ENCODE results near the gene PPP1R18. TPM values are rescaled to one million over a fixed set of nuclear protein-coding genes. Genes with fewer than 3 reads are reported as not detected.

Gene PPP1R18
- total and polyA plus RNA-seq, 2 experiments from 2014 or later, result 67.8 to 108 TPM

DNA sequence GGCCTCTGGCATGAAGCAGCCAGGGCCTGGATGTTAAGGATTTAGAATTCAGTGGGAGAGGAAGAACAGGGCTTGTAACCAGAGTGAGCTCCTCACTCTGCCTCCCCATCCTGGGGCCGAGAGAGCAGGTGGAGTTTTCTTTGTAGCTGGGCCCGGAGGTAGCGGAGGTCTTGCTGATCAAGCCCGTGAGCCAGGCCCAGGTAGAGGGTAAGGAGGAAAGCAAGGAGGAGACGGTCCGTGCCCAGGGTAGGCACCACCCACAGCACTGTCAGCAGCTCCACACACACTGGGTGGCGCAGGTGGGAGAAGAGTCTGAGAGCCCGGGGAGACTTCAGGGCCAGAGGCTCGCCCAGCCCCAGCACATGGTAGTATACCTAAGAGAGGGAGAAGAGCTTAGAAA lies 2.1 kb upstream of the PPP1R18 start:
- Histone ChIP-seq H3K9me3 (ENCODE audit: low read depth) (no peaks in the 10 kb centered on the region), H2AFZ (no peak overlapping the region), H3K4me2 (ENCODE audit: unreplicated experiment) (peak overlapping the region; percentile 99), H3K4me3 (peak overlapping the region; percentile 100), H3F3A (ENCODE audit: insufficient read depth) (peaks cover 50% of the 10 kb centered on the region), H3K27me3 (replicated peaks; ENCODE audit: insufficient read depth) (no peaks in the 10 kb centered on the region), H3K9ac (peak overlapping the region; percentile 100), H3K27ac (peak overlapping the region; percentile 100), H3K36me3 (ENCODE audit: low read depth) (peaks cover 6% of the 10 kb centered on the region; the same call in 1 of the 2 replicates), H3K79me2 (ENCODE audit: insufficient read depth) (peaks cover 60% of the 10 kb centered on the region), H4K20me1 (ENCODE audit: insufficient read depth) (no peaks in the 10 kb centered on the region), H3K9me2 (ENCODE audit: insufficient read depth) (no peaks in the 10 kb centered on the region), H3K4me1 (ENCODE audit: insufficient read depth) (peaks cover 30% of the 10 kb centered on the region)
- WGBS, 2 experiments (ENCODE audit: low coverage in 1 of 2, low lambda C conversion rate in 2 of 2, missing lambda C conversion rate in 2 of 2), result 94 to 97% methylated on average over 9 of the region's 9 CpGs
- no peak for TF ChIP-seq EZH2 (IDR thresholded peaks at IDR 0.05; ENCODE audit: insufficient read depth, poor library complexity, severe bottlenecking)
- no peak for TF ChIP-seq EZH2phosphoT487 (IDR thresholded peaks at IDR 0.05; ENCODE audit: insufficient read depth, low read depth)
- in situ Hi-C loops (cut with MboI), result no loop called here
- no peak for DNase-seq

DNA sequence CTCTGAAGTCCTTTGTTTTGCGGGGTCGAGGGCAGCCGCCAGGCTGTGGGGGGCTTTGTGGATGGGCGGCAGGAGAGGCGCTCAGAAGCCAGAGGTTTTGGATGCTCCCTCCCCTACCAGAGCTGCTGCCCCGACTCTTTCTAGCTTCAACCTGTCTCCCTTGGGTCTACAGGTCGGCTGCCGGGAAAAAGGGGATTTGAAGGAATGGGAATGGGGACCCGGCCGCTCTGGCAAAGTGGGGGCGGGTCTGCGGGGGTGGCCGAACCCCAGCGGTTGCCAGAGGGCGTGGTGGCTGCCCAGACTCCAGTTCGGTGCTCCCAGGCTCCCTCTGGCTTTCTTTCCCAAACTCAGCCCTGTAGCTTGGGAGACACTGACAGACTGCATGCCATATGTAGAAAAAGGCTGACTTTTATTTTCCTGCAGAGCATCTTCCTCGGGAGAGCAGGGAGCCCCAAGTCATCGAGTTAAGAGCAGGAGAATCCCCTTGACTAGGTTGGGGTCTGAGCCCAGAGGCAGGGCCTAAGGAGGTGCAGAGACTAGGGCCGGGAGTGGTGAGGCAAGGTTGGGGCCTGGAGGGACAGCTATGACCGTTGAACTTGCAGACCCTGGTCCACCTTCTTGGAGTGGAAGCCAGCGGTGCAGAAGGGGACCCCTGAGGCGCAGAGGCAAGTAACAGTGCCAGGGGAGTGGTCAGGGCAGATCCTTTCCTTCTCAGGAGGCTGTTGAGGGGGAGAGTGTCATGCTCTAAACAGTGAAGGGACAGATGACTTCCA lies 1.4 kb upstream of the PPP1R18 start:
- H3K9me3 ChIP-seq (ENCODE audit: low read depth), result no peaks in the 10 kb centered on the region
- H3K4me3 ChIP-seq, result peak overlapping the region; percentile 100
- TF ChIP-seq EZH2phosphoT487 (IDR thresholded peaks at IDR 0.05; ENCODE audit: insufficient read depth, low read depth) (no peak), EZH2 (IDR thresholded peaks at IDR 0.05; ENCODE audit: insufficient read depth, poor library complexity, severe bottlenecking) (no peak)
- H4K20me1 ChIP-seq (ENCODE audit: insufficient read depth), result no peaks in the 10 kb centered on the region
- peaks cover 30% of the 10 kb centered on the region for H3K4me1 ChIP-seq (ENCODE audit: insufficient read depth)
- DNase-seq, result peak; percentile 78
- H2AFZ ChIP-seq, result no peak overlapping the region
- H3K79me2 ChIP-seq (ENCODE audit: insufficient read depth), result peaks cover 67% of the 10 kb centered on the region
- 2 to 4% methylated on average over 21 to 22 of the region's 22 CpGs for WGBS, 2 experiments (ENCODE audit: low coverage in 1 of 2, low lambda C conversion rate in 2 of 2, missing lambda C conversion rate in 2 of 2)
- no peaks in the 10 kb centered on the region for H3K9me2 ChIP-seq (ENCODE audit: insufficient read depth)
- H3K9ac ChIP-seq, result peak overlapping the region; percentile 100
- H3F3A ChIP-seq (ENCODE audit: insufficient read depth), result peaks cover 56% of the 10 kb centered on the region
- peak overlapping the region; percentile 100 for H3K27ac ChIP-seq
- peaks cover 10% of the 10 kb centered on the region; the same call in 1 of the 2 replicates for H3K36me3 ChIP-seq (ENCODE audit: low read depth)
- in situ Hi-C loops (cut with MboI), result no loop called here
- H3K4me2 ChIP-seq (ENCODE audit: unreplicated experiment), result peak overlapping the region; percentile 99
- no peaks in the 10 kb centered on the region for H3K27me3 ChIP-seq (replicated peaks; ENCODE audit: insufficient read depth)

DNA sequence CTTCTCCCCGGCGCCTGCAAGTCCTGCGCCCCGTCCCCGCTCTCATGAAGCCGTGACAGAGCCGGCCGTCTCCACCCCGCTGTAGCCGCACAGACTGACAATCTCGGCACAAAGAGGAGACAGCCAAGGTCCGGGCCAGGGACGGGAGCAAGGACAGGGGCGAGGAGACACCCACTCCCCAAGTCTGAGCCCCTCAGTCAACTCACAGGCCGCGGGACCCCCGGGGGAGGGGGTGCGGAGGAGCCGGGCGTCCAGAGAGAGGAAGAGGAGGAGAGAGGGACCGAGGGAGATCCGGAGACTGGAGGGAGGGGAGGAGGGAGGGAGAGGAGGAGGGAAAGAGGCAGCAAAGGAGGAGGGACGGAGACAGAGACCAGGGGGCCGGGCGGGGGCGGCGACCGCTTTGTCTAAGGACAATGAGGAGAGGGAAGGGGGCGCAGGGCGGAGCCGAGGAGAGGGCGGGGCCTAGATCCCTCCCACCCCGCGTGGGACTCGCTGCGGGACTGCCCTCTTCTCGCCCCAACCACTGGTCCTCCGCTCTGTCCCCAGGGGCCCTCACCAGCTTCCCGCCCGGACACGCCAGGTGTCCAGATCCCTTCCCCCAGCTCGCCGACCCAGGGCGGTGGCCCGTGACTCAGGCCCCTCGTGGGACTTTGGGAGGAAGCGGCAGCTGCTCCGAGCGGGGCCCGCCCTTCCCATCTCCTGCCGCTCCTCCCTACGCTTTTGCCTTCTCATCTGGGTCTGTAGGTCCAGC lies 638 bp upstream of the PPP1R18 start:
- in situ Hi-C loops (cut with MboI), result no loop called here
- Histone ChIP-seq H2AFZ (peak overlapping the region; percentile 66), H3K4me2 (ENCODE audit: unreplicated experiment) (peak overlapping the region; percentile 100), H4K20me1 (ENCODE audit: insufficient read depth) (no peaks in the 10 kb centered on the region), H3K9me2 (ENCODE audit: insufficient read depth) (no peaks in the 10 kb centered on the region), H3K9ac (peak overlapping the region; percentile 100), H3K9me3 (ENCODE audit: low read depth) (no peaks in the 10 kb centered on the region), H3F3A (ENCODE audit: insufficient read depth) (peaks cover 60% of the 10 kb centered on the region), H3K27me3 (replicated peaks; ENCODE audit: insufficient read depth) (no peaks in the 10 kb centered on the region), H3K4me1 (ENCODE audit: insufficient read depth) (peaks cover 30% of the 10 kb centered on the region), H3K79me2 (ENCODE audit: insufficient read depth) (peaks cover 75% of the 10 kb centered on the region), H3K27ac (peak overlapping the region; percentile 100), H3K36me3 (ENCODE audit: low read depth) (peaks cover 10% of the 10 kb centered on the region; the same call in 1 of the 2 replicates), H3K4me3 (peak overlapping the region; percentile 100)
- TF ChIP-seq EZH2 (IDR thresholded peaks at IDR 0.05; ENCODE audit: insufficient read depth, poor library complexity, severe bottlenecking) (no peak), EZH2phosphoT487 (IDR thresholded peaks at IDR 0.05; ENCODE audit: insufficient read depth, low read depth) (no peak)
- WGBS, 2 experiments (ENCODE audit: low coverage in 1 of 2, low lambda C conversion rate in 2 of 2, missing lambda C conversion rate in 2 of 2), result 1 to 2% methylated on average over 31 to 48 of the region's 52 CpGs
- DNase-seq, result peak; percentile 99

DNA sequence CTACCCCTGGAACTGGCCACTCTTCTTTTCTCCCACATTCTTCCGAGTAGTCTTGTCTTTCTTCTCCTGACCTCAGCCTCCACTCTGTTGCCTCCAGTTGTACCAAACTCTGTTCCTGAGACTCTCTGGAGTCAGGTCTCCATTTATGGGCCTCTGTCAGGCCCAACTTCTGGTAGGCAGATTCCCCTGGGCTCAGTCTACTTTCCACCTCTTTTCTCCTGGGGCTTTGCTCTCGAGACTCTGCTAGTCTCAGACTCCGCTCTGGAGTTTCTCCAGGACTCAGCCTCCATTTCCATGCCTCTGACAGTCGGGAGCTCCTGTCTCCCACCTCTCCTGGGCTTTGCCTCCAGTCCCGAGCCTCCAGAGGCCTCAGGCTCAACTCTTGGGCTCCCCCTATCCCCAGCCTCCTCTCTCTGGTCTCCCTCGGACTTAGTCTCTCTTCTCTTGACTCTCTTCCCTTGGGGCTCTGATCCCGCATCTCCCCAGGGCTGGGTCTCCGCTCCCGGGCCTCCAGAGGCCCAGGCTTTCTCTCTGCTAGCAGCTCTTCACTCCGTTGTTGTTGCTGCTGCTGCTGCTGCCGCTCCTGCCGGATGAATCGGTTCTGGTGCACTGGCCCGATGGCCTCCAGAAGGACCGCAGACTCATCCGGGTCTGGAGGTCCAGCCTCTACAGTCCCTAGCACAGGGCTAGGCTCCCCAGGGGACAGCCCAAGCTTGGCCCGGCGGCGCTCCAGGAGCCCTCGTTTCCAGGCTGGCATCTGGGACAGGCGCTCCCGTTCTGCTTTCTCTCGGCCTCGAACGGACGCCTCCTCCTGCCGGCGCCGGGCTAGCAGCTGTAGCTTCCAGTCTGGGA lies 1.1 kb downstream of the PPP1R18 start:
- H4K20me1 ChIP-seq (ENCODE audit: insufficient read depth), result no peaks in the 10 kb centered on the region
- H2AFZ ChIP-seq, result no peak overlapping the region
- H3K4me2 ChIP-seq (ENCODE audit: unreplicated experiment), result peak overlapping the region; percentile 100
- H3K79me2 ChIP-seq (ENCODE audit: insufficient read depth), result peaks cover 92% of the 10 kb centered on the region
- 4 to 5% methylated on average over 29 of the region's 29 CpGs for WGBS, 2 experiments (ENCODE audit: low coverage in 1 of 2, low lambda C conversion rate in 2 of 2, missing lambda C conversion rate in 2 of 2)
- H3K4me1 ChIP-seq (ENCODE audit: insufficient read depth), result peaks cover 33% of the 10 kb centered on the region
- no peak for TF ChIP-seq EZH2 (IDR thresholded peaks at IDR 0.05; ENCODE audit: insufficient read depth, poor library complexity, severe bottlenecking)
- no peak for TF ChIP-seq EZH2phosphoT487 (IDR thresholded peaks at IDR 0.05; ENCODE audit: insufficient read depth, low read depth)
- peak overlapping the region; percentile 100 for H3K27ac ChIP-seq
- H3K9ac ChIP-seq, result peak overlapping the region; percentile 100
- H3K27me3 ChIP-seq (replicated peaks; ENCODE audit: insufficient read depth), result no peaks in the 10 kb centered on the region
- H3F3A ChIP-seq (ENCODE audit: insufficient read depth), result peaks cover 58% of the 10 kb centered on the region
- in situ Hi-C loops (cut with MboI), result no loop called here
- peak; percentile 60 for DNase-seq
- no peaks in the 10 kb centered on the region for H3K9me3 ChIP-seq (ENCODE audit: low read depth)
- H3K4me3 ChIP-seq, result peak overlapping the region; percentile 100
- H3K9me2 ChIP-seq (ENCODE audit: insufficient read depth), result no peaks in the 10 kb centered on the region
- H3K36me3 ChIP-seq (ENCODE audit: low read depth), result peaks cover 10% of the 10 kb centered on the region

Data from GM23248 (cell line).